ENCODE results near the gene JAM3.

Gene JAM3

GRCh38 chr11:134068829-134069425, at the start of gene JAM3:
Gene JAM3 (plus strand): TSS chr11:134069072. CDS start chr11:134069084, 12 bp downstream.
- peak; percentile 55 for DNase-seq

- DNase-seq: no peak
Observed at GRCh38 chr11:134019500-134019899, 49.4 kb upstream of the JAM3 start.

- DNase-seq: no peak
Observed at GRCh38 chr11:134020598-134020997, 48.3 kb upstream of the JAM3 start.

- no peak for DNase-seq
Observed at GRCh38 chr11:134021326-134021725, 47.5 kb upstream of the JAM3 start.

GRCh38 chr11:134022748-134023147, 46.1 kb upstream of the JAM3 start:
- no peak for DNase-seq

GRCh38 chr11:134024420-134025081, 44.3 kb upstream of the JAM3 start:
- DNase-seq: no peak

GRCh38 chr11:134025082-134025429, 43.8 kb upstream of the JAM3 start:
- DNase-seq: no peak

GRCh38 chr11:134026655-134027343, 42.1 kb upstream of the JAM3 start:
- no peak for DNase-seq

GRCh38 chr11:134027671-134028070, 41.2 kb upstream of the JAM3 start:
- no peak for DNase-seq

- DNase-seq: no peak
Observed at GRCh38 chr11:134028368-134028920, 40.4 kb upstream of the JAM3 start.

GRCh38 chr11:134030853-134031252, 38.0 kb upstream of the JAM3 start:
- no peak for DNase-seq

- DNase-seq: no peak
Observed at GRCh38 chr11:134032043-134032442, 36.8 kb upstream of the JAM3 start.

GRCh38 chr11:134032501-134033091, 36.3 kb upstream of the JAM3 start:
- no peak for DNase-seq

GRCh38 chr11:134033276-134033675, 35.6 kb upstream of the JAM3 start:
- no peak for DNase-seq

GRCh38 chr11:134033696-134034491, 35.0 kb upstream of the JAM3 start:
- DNase-seq: peak; percentile 88

GRCh38 chr11:134034496-134035381, 34.1 kb upstream of the JAM3 start:
- no peak for DNase-seq

- DNase-seq: no peak
Observed at GRCh38 chr11:134036492-134037045, 32.3 kb upstream of the JAM3 start.

GRCh38 chr11:134037046-134037908, 31.6 kb upstream of the JAM3 start:
- DNase-seq: no peak

GRCh38 chr11:134038897-134039470, 29.9 kb upstream of the JAM3 start:
- DNase-seq: no peak
